Measurements from ENCODE around the gene PTH1R.

Gene PTH1R

DNA sequence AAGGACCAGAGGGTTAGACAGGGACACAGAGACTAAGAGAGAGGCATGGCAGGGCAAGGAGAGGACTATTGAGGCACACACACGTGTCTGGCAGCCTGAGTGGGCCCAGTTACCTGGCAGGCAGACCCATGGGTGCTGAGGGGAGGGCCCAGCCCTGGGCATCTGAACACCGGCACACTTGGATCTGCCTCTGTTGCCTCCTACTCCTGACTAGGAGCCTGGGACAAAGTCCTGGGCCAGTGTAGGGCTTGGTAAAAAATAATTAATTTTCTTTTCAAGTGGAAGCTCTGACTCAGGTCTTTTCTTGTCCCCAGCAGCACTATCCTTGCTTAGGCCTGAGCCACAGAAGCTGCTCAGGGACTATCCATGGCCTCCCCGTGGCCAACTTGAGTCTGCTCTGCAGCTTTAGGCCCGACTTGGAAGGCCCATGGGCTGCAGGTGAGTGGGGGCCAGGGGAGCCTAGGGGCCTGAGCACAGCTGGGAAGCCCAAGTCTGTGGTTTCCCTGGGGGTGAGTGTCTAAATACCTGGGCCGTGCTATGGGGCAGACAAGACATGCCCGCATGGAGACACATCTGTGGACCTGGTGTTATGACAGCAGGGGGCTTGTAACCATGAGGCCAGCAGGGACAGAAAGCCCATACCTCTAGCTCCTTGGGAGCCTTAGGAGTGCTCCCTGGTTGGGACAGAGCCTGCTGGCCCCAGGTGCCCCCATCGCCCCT lies at the start of gene PTH1R:
PTH1R (plus strand) TSS at position 316 of the 720 bp plus-strand sequence. CDS start 5,839 bp downstream, outside the sequence.
- no peak for DNase-seq

DNA sequence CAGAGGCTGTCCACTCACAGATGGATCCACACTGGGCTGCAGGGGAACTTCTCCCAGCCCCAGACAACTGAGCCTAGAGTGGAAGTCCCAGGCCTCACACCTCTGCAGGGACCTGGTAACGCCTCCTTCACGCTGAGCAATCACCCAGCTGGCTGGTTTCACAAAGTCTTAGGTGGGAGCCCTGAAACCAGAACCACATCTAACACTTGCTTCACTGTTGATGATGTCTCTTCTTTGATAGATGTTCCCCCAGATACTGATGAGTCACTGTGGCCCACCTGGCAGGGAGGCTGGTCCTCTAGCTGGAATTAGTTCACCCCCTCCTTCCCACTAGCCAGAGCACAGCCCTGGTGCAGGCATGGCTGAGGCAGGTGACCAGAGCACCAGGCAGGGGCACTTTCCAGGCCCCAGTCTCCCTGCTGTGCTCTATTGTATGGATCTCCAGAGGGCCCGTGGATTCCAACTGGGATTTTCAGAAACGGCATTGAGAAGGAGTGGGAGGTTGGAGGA lies 47.8 kb upstream of the PTH1R start:
- no peak for DNase-seq

DNA sequence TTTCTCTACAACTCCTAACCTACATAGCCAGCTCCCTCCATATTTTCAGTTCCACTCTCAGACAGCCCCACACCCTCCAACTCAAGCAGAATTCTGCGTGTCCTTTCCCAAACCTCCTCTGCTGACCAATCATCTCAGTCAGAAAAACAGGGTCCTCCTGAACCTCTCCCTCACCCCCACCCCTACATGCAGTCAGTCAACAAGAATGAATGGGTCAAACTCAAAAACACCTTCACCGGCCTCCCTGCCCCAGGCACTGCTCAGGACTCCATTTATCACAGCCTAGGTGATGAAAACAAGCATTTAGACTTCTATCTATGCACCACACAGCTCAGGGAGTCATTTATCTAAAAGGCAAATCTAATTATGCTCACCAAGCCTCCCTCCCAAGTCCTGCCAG lies 46.7 kb upstream of the PTH1R start:
- no peak for DNase-seq

DNA sequence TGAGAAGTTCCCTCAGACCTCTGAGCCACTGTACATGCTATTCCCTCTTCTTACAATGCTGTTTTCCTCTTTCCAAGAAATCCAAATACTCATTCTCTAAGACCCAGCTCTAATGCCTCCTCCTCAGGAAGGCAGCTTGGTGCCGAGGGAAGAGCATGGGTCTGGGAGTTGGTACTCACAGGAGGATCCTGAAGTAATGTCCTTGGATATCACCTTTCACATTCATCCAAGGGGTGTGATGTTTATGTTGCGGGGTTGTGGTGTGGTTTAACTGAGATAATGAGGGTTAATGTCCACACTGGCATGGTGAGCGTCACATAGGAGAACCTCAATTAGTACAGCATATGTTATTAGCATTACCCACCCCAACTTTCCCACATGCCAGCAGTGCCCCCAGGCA lies 46.2 kb upstream of the PTH1R start:
- no peak for DNase-seq

DNA sequence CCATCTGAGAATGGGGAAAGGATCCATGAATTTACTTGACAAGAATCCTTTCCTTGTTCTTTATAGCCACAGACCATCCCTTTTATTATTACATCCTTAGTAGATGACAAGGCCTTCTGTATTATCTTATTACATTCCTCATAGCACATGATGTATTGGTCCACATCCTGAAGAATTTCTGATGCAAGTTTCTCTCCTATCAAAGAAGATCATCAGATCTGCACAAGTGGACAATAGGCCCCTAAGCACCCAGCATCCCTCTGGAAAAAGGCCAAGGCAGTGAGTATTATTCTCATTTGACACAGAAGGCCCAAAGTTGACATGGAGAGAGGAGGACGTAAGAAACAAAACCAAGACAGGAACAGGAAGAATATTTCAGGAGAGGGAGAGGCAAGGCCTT lies 45.7 kb upstream of the PTH1R start:
- DNase-seq: no peak

DNA sequence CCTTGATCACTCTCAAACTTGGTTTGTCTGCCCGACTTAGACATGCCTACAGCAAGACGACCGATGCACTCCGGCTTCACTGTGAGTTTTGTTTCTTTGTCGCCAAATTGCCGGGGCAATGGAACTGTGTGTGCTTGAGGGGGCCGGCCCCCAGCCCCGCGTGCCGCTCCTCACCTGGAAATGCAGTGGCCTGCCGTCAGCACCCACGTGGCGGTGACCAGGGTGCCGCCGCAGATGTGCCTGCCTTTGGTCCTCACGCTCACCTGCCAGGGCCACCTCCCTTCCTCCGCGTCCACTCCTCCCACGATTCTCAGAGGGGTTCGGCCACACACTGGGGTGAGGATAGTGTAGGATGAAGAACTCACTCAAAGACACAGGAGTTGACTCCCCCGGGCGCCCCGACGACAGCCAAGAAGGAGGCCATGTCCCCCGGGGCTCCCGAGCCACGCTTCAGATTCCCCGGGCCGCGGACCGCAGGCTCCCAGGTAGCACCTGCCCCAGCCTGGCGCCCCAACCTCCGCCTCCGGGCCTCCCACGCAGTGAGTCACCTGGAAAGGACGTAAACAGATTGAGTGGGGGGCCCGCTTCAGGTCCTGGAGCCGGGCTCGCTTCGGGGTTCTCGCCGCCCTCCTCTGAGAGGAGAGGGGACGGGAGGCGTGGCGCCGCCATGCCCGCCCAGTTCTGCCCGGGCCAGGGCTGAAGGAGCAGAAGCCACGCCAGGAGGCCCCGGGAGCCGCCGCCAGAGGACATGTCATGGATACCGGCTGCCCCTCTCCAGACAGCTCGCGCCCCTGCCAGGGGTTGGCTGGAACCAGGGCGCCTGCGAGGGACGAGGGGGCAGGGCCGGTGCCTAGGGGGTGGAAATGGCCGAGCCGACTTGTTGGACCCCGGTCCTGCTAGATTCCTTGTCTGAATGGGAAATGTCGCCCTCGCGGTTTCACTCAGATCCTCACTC lies 43.9 kb upstream of the PTH1R start:
- no peak for DNase-seq

DNA sequence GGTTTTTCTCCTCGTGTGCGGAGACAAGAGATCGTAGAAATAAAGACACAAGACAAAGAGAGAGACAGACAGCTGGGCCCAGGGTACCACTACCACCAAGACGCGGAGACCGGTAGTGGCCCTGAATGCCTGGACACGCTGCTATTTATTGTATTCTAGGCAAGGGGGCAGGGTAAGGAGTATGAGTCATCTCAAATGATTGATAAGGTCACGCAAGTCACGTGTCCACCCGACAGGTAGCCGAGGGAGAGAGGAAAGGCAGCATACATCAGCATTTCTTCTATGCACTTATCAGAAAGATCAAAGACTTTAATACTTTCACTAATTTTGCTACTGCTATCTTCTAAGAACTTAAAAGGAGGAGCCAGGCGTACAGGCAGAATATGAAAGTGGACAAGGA lies 42.5 kb upstream of the PTH1R start:
- DNase-seq: no peak

DNA sequence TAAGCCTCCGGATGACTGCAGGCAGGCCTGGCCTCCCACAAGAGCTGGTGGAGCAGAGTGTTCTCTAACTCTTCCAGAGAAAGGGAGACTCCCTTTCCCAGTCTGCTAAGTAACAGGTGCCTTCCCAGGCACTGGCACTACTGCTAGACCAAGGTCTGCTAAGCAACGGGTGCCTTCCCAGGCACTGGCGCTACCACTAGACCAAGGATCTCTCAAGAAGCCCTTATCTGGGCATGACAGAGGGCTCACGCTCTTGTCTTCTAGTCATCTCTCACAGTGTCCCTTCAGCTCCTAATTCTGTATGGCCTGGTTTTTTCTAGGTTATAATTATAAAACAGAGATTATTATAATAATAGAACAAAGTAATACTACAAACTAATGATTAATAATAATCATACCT lies 42.0 kb upstream of the PTH1R start:
- DNase-seq: no peak

DNA sequence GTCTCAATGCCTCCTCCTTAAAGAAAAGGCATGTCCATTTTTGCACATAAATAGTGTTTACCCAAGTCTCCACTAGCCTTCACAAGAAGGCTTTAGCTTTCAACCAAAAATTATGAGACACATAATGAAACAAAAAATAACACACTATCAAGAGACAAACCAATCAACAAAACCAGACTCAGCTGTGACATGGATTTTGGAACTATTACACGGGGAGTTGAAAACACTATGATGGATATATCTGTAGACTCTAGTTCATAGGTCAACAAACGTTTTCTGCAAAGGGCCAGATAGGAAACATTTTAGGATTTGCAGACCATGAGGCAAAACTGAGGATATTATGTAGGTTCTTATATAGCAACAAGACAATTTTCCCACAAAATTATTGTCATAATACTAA lies 39.2 kb upstream of the PTH1R start:
- no peak for DNase-seq

DNA sequence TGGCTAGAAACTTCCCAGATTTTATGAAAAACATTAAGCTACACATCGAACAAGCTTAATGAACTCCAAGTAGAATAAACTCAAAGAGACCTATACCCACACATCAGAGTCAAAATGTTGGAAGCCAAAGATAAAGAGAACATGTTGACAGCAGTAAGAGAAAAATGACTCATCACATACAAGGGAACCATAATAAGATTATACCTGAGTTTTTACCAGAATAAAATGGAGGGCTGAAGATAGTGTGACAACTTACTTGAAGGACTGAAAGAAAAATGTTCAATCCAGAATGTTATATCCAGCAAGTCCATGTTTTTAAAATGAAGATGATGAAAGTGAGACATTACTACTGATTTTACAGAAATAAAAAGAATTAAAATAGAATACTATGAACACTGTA lies 37.0 kb upstream of the PTH1R start:
- no peak for DNase-seq

DNA sequence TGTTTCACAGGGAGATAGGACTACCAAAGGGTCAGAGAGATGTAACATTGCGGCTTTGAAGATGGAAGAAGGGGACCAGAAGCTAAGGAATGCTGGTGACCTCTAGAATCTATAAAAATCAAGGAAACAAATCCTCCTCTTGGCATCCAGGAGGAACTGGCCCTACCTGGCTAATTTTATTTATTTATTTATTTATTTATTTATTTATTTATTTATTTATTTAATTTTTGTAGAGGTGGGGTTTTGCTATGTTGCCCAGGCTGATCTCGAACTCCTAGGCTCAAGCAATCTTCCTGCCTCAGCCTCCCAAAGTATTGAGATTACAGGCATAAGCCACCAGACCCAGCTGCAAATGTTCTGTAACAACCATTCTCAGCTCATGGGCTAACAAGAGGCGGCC lies 34.0 kb upstream of the PTH1R start:
- DNase-seq: no peak

DNA sequence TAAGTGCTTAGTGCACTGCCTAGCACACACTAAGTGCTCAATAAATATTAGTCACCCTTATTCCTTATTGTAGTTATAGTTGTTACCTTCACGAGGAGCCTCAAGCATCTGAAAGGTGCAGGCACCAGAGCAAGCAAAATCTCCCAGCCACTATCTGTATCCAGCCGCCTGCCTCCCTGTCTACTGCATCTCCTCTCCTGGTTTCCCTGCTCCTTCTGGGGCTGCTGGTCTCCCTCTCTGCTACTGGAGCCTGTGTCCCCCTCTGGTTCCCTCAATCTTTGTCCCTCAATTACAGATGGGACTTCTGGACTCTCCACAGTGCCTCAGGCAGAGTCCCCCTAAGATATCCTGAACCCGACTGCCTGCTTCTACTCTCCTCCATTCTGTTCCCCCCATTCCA lies 33.1 kb upstream of the PTH1R start:
- DNase-seq: no peak

DNA sequence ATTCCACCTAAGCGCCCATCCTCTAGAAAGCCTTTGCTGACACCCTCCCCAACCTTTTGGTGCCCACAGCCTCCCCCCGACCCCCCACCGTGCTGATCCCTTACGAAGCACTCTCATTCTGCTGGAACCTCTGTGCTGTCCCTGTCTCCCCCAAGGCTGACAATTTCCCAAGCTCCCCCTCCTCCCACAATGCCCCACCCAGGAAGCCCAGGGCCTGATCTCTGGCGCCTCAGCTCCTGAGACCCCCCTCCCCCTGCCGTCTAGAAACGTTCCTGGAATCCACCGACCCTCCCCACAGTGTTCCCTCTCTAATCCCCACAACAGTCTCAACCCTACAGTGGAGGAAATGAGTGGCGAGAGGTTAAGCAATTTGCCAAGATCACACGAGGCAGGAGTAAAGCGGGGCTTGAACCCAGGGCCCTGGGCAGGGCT lies 32.6 kb upstream of the PTH1R start:
- peak; percentile 45 for DNase-seq

DNA sequence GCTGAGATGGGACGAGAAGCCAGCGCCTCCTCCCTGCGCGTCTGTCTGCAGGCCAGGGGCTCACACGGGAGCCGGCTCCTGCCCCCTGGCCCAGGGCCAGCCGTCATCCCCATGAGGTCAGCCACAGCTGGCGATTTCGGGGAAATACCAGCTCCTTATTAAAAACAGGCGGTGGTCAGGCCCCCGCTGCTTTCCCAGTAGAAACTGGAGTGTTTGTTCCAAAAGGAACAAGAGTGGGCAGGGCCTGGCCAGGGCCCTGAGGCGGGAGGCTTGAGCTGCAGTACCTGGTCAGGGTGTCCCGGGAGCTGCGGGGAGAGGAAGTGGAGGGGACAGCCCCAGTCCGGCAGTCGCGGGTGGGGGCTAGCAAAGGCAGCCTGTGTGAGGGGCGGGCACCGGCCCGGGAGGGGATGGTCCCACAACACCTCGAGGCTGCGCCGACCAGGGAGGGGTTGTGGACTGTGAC lies 32.1 kb upstream of the PTH1R start:
- DNase-seq: peak; percentile 89

DNA sequence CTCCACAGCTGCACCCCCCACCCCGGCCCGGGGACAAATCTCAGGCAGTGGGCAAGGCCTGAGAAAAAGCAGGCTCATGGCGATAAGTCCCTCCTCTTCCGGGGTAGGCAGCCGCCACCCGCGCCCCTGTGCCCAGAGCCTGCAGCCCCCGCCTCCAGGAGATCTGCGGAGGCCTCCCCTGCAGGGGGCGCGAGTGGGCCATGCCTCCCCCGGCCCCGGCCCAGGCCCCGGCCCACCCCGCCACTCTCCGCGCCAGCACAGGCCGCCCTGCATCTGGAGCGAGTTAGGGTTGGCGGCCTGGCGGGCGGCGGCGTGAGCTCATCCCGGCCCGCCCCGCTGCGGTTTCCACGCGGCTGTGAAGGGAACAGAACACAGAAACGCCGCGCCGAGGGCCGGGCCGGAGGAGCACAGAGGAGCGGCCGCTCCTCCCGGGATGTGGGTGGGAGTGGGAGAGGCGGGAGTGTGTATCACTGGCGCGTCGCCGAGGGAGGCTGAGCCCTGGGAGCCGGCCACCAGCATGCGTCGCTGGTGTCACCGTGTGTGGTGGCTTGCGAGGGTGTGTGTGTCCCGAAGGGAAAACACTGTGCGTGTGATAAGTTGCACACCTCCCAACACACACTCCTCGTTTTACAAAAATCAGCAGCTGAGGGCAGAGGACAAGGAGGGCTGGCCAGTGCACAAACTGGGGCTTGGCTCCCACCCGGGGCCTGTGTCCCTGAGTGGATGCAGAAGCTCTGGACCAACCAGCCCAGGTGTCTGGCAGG lies 31.5 kb upstream of the PTH1R start:
- peak; percentile 94 for DNase-seq

DNA sequence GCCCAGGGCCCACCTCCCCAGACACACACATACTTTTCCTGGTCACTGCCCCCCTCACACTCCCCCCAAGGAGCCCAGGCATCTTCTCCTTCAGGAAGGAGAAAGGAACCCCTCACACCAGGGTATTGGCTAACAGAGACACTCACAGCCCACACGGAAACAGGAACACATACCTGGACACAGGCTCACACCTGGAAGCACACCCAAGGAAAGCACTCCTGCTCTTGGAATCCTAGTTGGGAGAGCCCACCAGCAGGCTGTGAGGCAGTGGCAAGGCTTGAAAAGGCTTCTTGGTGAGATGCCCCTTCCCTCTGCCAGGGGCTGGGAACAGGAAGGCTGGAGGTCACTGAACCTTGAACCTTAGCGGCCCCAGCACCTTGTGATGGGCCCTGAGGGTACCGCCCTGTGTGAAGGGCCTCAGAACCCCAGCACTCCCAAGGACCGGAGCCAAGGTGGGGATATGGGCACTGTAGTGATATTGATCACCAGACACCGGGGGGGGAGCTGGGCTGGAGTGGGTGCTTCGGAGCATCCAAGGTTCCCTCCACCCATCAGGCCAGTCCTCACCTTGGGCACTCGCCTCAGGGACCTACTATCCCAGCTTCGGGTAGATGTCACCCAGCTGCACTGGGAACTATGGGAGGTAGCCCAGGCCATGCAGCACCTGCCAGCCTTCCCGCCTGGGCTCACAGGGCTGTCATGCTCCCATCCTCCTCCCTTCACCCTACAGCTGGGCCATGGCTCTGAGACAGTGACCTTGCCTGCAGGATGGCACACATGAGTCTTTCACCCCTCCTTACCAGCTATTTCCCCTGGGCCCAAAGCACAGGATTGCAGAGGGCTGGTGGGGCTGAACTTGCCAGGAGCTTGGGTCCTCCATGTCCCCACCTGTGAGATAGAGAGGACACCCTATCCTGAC lies 30.6 kb upstream of the PTH1R start:
- DNase-seq: no peak

DNA sequence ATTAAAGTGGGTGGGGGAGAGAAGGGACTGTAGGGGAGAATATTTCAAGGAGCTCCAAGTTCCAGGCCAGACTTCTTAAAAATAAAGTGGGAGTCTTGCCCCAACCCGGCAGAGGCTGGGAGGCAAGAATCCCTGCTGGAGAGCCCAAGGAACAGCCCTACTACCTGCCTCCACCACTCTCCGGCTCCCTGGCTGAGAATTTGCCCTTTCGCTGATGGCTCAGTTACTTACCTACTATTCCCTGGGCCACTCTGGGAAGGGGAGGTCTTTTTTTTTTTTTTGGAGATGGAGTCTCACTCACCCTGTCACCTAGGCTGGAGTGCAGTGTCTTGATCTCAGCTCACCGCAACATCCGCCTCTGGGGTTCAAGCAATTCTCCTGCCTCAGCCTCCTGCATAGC lies 29.8 kb upstream of the PTH1R start:
- no peak for DNase-seq

DNA sequence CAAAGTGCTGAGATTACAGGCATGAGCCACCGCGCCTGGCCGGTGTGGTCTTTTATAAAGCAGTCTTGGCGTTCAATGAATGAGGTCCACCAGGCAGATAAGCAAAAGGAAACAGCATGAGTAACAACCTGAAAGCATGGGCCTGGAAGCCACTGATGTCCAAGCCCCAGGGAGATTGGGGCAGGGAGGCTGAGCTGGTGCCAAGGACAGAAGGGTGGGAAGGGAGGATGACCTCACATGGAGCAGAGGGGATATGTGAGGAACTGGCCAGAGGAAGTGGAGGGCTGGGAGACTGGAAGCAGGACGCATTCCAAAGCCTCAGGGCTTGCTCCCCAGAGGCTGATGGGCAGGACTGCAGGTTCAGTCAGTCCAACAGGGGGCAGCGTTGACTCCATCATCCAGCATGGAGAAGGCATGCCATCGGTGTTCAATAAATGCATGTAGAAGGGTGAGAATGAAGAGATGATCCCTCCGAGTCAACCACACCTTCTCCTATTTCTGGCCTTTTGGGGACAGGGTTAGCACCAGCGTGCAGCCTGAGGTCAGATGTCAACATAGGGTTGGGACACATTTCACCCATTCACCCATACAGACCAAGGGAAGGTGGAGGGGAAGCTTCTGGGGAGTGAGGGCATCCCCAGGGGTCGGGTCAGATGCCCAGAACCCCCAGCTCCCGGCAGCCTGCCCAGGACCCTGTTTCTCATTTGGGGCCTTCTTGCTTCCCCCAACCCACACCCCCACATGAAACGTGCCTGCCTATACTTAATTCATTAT lies 29.1 kb upstream of the PTH1R start:
- no peak for DNase-seq

DNA sequence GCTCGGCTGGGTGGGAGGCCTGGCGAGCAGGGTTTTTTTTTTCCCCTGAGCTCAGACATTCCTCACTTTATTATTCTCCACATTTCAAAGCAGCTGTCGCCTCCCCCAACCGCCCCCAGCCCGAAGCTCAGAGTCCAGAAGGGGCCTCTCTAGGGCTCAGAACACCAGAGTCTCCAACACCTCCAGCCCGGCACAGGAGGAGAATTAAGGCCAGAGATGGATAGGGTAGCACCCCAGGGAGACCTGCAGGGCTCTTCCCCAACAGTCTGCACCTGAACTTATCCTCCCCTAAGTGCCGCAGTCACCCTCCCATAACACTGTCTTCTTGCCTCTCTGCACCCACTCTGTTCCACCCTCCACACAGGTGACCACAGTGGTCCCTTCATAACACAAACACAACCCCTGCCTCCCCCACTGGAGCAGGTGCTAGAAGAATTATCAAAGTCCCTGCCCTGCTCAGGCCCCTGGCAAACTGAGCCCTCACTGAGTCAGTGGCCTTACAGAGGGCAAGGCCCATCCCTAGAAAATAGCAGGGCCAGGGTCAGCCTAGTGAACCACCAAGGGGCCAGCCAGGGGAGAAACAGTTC lies 28.4 kb upstream of the PTH1R start:
- DNase-seq: no peak

DNA sequence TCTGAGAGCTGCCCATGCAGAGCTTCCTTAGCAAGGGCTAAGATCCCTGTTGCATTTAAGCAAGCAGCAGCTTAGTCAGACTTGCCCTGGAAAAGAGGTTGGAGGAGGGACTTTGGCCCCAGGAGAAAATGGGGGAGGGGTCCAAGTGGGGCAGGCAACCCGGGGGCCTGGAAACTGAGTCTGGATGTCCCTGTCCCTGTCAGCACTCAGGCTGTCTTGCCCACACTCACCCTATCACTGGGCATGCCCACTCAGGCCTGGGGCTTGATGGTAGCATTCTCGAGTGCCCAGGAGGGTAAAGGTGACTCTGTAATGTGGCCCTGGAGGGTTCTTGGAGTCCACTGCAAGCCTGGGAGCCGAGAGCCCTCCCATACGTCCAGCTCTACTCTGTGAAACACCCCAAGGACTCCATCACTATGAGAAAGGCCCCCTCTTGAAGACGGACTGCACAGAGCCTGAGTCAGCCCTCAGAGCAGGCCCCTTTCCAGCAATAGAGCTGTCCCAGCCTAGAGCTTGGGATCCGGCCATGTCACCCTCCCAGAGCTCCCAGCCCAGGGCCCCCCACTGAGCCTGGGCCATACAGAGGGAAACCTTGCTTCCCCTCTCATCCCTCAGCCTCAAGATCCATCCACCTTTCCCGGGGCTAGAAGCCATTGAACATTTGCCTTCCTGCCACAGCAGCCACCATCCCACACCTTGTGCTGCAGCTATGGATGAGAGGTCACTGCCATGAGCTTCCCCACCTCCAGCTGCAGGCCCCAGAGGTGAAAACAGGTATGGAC lies 27.6 kb upstream of the PTH1R start:
- DNase-seq: no peak
